22Rv1 (cell line): ENCODE data around the gene MAML3.
A peak's percentile ranks its signal among the peaks of the same experiment; 100 is the strongest.

ENCODE experiments used
- H3K27ac ChIP-seq: fragments of 450-650 bp; 2 replicates; pipeline ENCODE4 v1.5.1; 2017
- ZFX ChIP-seq: fragments of 450-650 bp; IDR thresholded peaks from 2 replicates; pipeline ENCODE4 v1.6.1; 2017; ENCODE audit warnings: antibody characterized with exemption, borderline replicate concordance
- TF ChIP-seq, protein P1 (sequence below): fragments of 450-650 bp; IDR thresholded peaks from 2 replicates; pipeline ENCODE4 v1.5.1; 2017; ENCODE audit warnings: mild to moderate bottlenecking

Gene MAML3

DNA sequence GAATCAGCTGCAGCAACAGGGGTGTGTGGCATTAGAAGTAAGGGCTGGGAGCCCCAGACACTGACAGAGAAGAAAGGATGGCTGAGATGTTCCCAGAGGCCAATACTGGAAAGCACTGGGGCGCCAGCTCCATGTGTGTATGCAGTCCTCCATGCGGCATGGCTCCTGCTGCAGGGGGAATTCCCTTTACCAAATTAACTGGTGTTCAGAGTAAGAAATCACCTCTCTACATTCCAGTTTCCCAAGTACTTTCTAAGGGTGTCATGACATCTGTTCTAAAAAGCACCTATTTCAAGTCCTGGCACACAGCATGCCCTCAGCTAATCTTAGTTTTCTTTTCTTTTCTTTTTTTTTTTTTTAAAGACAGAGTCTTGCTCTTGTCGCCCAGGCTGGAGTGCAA lies 98.0 kb downstream of the MAML3 start:
- no peak overlapping the region for H3K27ac ChIP-seq
- no peak for TF ChIP-seq ZFX
- TF ChIP-seq, protein P1, sequence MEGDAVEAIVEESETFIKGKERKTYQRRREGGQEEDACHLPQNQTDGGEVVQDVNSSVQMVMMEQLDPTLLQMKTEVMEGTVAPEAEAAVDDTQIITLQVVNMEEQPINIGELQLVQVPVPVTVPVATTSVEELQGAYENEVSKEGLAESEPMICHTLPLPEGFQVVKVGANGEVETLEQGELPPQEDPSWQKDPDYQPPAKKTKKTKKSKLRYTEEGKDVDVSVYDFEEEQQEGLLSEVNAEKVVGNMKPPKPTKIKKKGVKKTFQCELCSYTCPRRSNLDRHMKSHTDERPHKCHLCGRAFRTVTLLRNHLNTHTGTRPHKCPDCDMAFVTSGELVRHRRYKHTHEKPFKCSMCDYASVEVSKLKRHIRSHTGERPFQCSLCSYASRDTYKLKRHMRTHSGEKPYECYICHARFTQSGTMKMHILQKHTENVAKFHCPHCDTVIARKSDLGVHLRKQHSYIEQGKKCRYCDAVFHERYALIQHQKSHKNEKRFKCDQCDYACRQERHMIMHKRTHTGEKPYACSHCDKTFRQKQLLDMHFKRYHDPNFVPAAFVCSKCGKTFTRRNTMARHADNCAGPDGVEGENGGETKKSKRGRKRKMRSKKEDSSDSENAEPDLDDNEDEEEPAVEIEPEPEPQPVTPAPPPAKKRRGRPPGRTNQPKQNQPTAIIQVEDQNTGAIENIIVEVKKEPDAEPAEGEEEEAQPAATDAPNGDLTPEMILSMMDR: no peak

- no peak for TF ChIP-seq ZFX
- TF ChIP-seq, protein P1: no peak
- no peak overlapping the region for H3K27ac ChIP-seq
These were observed 99.1 kb downstream of the MAML3 start for GRCh38 chr4:140054861-140055260.

DNA sequence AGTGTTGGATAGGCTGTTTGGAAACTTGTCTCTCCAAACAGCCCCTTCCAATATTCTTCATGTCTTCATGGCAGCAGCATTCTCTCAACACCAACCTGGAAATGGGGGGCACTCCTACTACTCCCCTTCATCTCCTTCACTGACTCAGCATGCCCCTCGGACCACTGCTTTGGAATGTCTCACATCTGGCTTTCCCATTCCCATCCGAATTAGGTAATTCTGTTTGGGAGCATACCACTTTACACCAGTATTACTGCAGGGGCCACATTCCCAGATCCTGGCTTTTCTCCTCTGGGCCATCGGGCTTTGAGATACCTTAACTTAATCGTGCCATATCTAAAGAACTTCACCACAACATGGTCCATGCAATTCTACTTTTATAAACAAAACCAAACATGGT lies 100.8 kb downstream of the MAML3 start:
- H3K27ac ChIP-seq: no peak overlapping the region
- TF ChIP-seq, protein P1: no peak
- no peak for TF ChIP-seq ZFX

GRCh38 chr4:140052050-140052449 lies 101.9 kb downstream of the MAML3 start:
- TF ChIP-seq, protein P1: peak; percentile 74
- TF ChIP-seq ZFX: no peak
- H3K27ac ChIP-seq: no peak overlapping the region

DNA sequence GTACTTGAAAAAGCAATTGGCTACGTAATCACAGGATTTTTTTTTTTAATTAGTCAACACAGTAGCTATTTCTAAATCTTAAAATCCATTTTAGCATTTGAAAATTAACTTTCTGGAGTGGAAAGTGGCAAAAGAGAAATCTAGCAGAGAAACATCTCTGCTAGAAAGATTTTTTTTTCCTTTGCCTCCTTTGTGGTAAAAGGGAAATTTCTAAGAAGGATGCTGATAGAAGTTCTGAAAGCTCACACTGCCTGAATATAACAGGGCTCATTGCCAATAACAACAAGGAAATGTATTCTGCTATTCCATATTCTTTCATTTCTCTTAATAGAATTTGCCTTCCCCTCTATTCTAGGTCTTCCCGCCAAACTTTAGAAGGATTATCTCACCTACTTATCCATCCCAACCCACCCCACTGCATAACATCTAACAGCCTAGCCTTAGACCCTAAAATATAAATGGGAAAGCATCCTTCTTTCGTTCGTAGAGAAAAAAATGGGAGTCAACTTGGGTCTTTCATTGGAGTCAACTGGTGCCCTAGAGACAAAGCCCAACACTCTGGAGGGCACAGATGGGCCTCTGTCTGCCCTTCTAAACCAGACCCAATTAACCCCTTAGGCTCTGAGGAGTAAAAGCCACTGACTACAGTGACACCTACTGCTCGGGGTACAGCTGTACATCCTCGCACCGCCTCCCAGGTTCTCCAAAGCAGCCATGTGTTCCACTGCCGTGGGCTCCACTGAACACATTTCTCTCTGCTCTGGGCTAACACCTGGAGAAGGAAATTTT lies 103.9 kb downstream of the MAML3 start:
- peak overlapping the region; percentile 87 for H3K27ac ChIP-seq

DNA sequence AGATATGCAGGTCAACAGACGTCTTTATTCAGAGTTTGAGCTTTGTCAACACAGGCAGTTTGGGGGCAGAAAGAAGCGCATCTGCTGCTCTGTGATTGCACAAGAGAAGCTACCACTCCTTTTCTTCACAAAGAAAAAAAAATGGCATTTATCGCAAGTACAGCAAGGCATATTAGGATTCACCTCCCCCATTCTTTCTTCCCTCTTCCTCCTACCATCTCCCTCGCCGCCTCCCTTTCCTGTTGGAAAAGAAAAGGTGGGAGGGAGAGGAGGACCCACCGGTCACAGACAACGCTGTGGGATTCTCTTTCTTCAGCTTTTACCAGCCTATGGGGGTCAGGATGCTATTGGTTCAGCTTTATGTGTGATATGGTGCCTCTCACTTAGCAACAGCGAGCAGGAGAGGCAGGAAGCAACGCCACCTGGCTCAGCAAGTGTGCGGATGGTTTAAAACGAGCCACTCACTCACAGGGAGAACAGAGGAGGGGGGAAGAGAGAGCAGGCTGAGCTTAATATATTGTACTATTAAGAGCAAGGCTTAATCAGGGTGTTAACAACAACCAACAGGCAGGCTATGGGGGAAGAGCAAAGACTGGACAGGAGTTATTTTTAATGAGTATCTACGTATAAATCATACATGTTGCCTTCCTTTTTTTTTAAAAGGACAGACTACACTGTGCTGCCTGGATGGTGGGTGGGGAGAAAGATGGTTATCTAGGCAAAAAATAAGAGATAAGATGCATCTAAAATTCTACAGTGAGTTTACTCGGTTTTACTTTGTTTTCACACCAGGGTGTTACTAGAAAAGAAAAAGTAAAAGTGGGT lies 104.7 kb downstream of the MAML3 start:
- peak overlapping the region; percentile 87 for H3K27ac ChIP-seq
- TF ChIP-seq ZFX: no peak
- TF ChIP-seq, protein P1: peak; percentile 36

More for the DNA sequence above, 103.9 kb downstream of the MAML3 start:
- TF ChIP-seq, protein P1: peak; percentile 78
- no peak for TF ChIP-seq ZFX
